A549 (cell line): ENCODE results near the gene ADAMTS2. TPM values are rescaled to one million over a fixed set of nuclear protein-coding genes. Genes with fewer than 3 reads are reported as not detected.

ENCODE experiments used
- ATAC-seq, 2 experiments: fragments of 200-7000 bp in 1 of 2; fragments of >200 bp in 1 of 2; cut with Nextera tagmentation in 1 of 2; cut with Tn5 transposase in 1 of 2; 3 replicates each; pipeline versions ENCODE4 v1.8.0 to v1.9.1; 2018 to 2020; ENCODE audit warnings: mild to moderate bottlenecking in 1 of 2, moderate library complexity in 1 of 2
- CTCF ChIA-PET: fragments of 300-600 bp; sonication (Branson Sonifier 250); formaldehyde crosslinking; extraction: SDS; loops from one replicate; lab custom pipeline; 2021; ENCODE audit warnings: antibody characterized with exemption, inconsistent platforms; lab: Yijun Ruan, JAX
- POLR2A ChIA-PET: fragments of 350-600 bp; formaldehyde crosslinking; extraction: SDS; loops from one replicate; lab custom pipeline; 2021; ENCODE audit warnings: antibody characterized with exemption, inconsistent platforms; lab: Yijun Ruan, JAX
- DNase-seq, 2 experiments: peaks; one replicate each; pipeline versions ENCODE4 v3.0.0 to v3.0.0-alpha.2; 2011 to 2016; ENCODE audit warnings: low read depth in 1 of 2, low spot score in 1 of 2
- FAIRE-seq: peaks from 2 replicates; lab custom pipeline; 2011; peaks lifted over from hg19 to GRCh38; lab: Jason Lieb, UNC
- H3K27ac ChIP-seq, 2 experiments: fragments of >200 bp; sonication (Bioruptor Twin); formaldehyde crosslinking; 3 replicates each; pipeline ENCODE4 v1.5.1; 2016 to 2017
- H3K4me1 ChIP-seq: fragments of >200 bp; sonication (Bioruptor Twin); formaldehyde crosslinking; 3 replicates; pipeline ENCODE4 v1.6.1; 2016
- H3K4me2 ChIP-seq: fragments of >200 bp; sonication (Bioruptor Twin); formaldehyde crosslinking; 3 replicates; pipeline ENCODE4 v1.6.1; 2016
- H3K4me3 ChIP-seq: fragments of >200 bp; sonication (Bioruptor Twin); formaldehyde crosslinking; 3 replicates; pipeline ENCODE4 v1.5.1; 2016
- H3K9me3 ChIP-seq: fragments of >200 bp; sonication (Bioruptor Twin); formaldehyde crosslinking; 3 replicates; pipeline ENCODE4 v1.6.1; 2016
- CEBPB ChIP-seq, 2 experiments: fragments of >200 bp in 1 of 2; sonication (Bioruptor Twin) in 1 of 2; formaldehyde crosslinking in 1 of 2; IDR thresholded peaks; 2 replicates each; pipeline ENCODE4 v1.6.1; 2012 to 2016
- CHD2 ChIP-seq: fragments of 150-350 bp; IDR thresholded peaks from 2 replicates; pipeline ENCODE4 v1.6.1; 2014; ENCODE audit warnings: low read length; ENCODE audit not compliant: partially characterized antibody
- ESRRA ChIP-seq: fragments of 150-350 bp; IDR thresholded peaks from 2 replicates; pipeline ENCODE4 v1.6.1; 2014; ENCODE audit warnings: mild to moderate bottlenecking, low read length, borderline replicate concordance
- FOSB ChIP-seq: fragments of 250-450 bp; sonication (Bioruptor Pico); IDR thresholded peaks from 2 replicates; pipeline ENCODE4 v1.5.0; 2020; ENCODE audit warnings: mild to moderate bottlenecking, moderate library complexity
- FOXS1 ChIP-seq: fragments of 250-450 bp; sonication (Bioruptor Pico); IDR thresholded peaks from 2 replicates; pipeline ENCODE4 v1.5.0; 2020; ENCODE audit warnings: mild to moderate bottlenecking, moderate library complexity
- HDAC2 ChIP-seq: fragments of 200-600 bp; sonication (generic); IDR thresholded peaks from 2 replicates; pipeline ENCODE4 v1.6.1; 2016
- HEYL ChIP-seq: fragments of 250-450 bp; sonication (Bioruptor Pico); IDR thresholded peaks from 2 replicates; pipeline ENCODE4 v1.8.0; 2021; ENCODE audit warnings: mild to moderate bottlenecking, moderate library complexity
- HOXB13 ChIP-seq: fragments of 250-450 bp; sonication (Bioruptor Pico); IDR thresholded peaks from 2 replicates; pipeline ENCODE4 v1.5.0; 2020; ENCODE audit warnings: low read depth, mild to moderate bottlenecking, moderate library complexity
- HOXB5 ChIP-seq: fragments of 250-450 bp; sonication (Bioruptor Pico); IDR thresholded peaks from 2 replicates; pipeline ENCODE4 v1.5.0; 2020; ENCODE audit warnings: mild to moderate bottlenecking, moderate library complexity
- KDM5A ChIP-seq: fragments of 200-600 bp; sonication (generic); IDR thresholded peaks from 2 replicates; pipeline ENCODE4 v1.6.1; 2016; ENCODE audit warnings: antibody characterized with exemption, mild to moderate bottlenecking
- NFE2L2 ChIP-seq: fragments of 150-350 bp; conservative IDR thresholded peaks from 2 replicates; pipeline ENCODE4 v1.6.1; 2014; ENCODE audit warnings: low read length
- NPAS2 ChIP-seq: fragments of 250-450 bp; sonication (Bioruptor Pico); IDR thresholded peaks from 2 replicates; pipeline ENCODE4 v1.8.0; 2022; ENCODE audit warnings: mild to moderate bottlenecking, moderate library complexity, borderline replicate concordance
- POLR2AphosphoS2 ChIP-seq: conservative IDR thresholded peaks from 2 replicates; pipeline ENCODE4 v1.6.1; 2012; ENCODE audit warnings: low read length, improper control_type of control experiment, inconsistent platforms
- RARB ChIP-seq: fragments of 250-450 bp; sonication (Bioruptor Pico); IDR thresholded peaks from 2 replicates; pipeline ENCODE4 v1.8.0; 2021; ENCODE audit warnings: mild to moderate bottlenecking, moderate library complexity
- RNF2 ChIP-seq: fragments of 200-600 bp; sonication (generic); IDR thresholded peaks from 2 replicates; pipeline ENCODE4 v1.6.1; 2016; ENCODE audit warnings: low read depth, mild to moderate bottlenecking, antibody characterized with exemption, moderate library complexity, borderline replicate concordance
- WGBS: methylation state at CpG from one replicate; pipeline ENCODE4 v1.1.6; 2017; ENCODE audit errors: missing lambda C conversion rate; 5-methylcytosine and 5-hydroxymethylcytosine counted together
- polyA plus RNA-seq, 4 experiments: library from polyadenylated mRNA; depleted of rRNA in 3 of 4; stranded (reverse); fragments of >200 nt; fragmentation: RNase III in 1 of 4; extraction: RNeasy Plus Mini Kit Qiagen cat#74134 plus additional on column Dnase treatment in 1 of 4; gene quantifications; 2 replicates in 3 of 4; 3 replicates in 1 of 4; pipeline ENCODE4 v1.2.3, GENCODE V29; 2011 to 2017
- TF ChIP-seq, protein P1 (sequence below): fragments of 250-450 bp; sonication (Bioruptor Pico); IDR thresholded peaks from 2 replicates; pipeline ENCODE4 v1.5.0; 2021; ENCODE audit warnings: mild to moderate bottlenecking, moderate library complexity, borderline replicate concordance
- TF ChIP-seq, protein P2 (sequence below): IDR thresholded peaks from 2 replicates; pipeline ENCODE4 v1.6.1; 2012
- TF ChIP-seq, protein P3 (sequence below): fragments of >200 bp; sonication (Bioruptor Twin); formaldehyde crosslinking; IDR thresholded peaks from 2 replicates; pipeline ENCODE4 v1.6.1; 2016
- TF ChIP-seq, protein P4 (sequence below): fragments of 150-350 bp; IDR thresholded peaks from 2 replicates; pipeline ENCODE4 v1.6.1; 2014; ENCODE audit warnings: low read depth, mild to moderate bottlenecking, low read length
- TF ChIP-seq, protein P5 (sequence below): IDR thresholded peaks from 2 replicates; pipeline ENCODE4 v1.6.1; 2012; ENCODE audit warnings: low read depth, borderline replicate concordance
- TF ChIP-seq, protein P6 (sequence below): IDR thresholded peaks from 2 replicates; pipeline ENCODE4 v1.6.1; 2012
- TF ChIP-seq, protein P7 (sequence below): fragments of 450-650 bp; IDR thresholded peaks from 2 replicates; pipeline ENCODE4 v1.6.1; 2014; ENCODE audit warnings: antibody characterized with exemption

The ADAMTS2 gene
- polyA plus RNA-seq, 2 of the 4 experiments (the other 2 are of a cell fraction): not detected

DNA sequence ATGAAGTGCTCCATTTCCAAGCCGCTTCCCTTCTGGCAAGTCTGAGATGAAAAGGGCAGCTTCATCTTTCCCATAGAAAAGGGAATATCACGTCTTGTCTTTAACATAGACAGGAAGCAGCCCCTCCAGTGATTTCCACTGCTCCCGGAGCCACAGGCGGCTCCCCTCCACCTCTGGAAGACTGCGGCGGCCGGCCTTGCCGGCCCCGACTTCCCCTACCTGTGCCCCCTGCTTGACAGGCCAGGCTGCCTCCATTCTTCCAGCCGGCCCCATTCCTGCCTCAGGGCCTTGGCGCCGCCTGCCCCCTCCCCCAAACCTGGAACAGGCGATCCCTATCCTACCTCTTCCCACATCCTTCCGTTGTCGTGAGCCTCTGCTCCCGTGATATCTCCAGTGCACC is 143.3 kb downstream of the ADAMTS2 start:
- no peak for DNase-seq
- Histone ChIP-seq H3K9me3 (peaks cover 12% of the 10 kb centered on the region; the same call in 2 of the 3 replicates), H3K27ac (no peak overlapping the region), H3K4me3 (no peak overlapping the region), H3K4me2 (no peak overlapping the region), H3K4me1 (no peaks in the 10 kb centered on the region)
- WGBS: 56% methylated on average over 16 of the region's 16 CpGs
- ChIA-PET POLR2A (no interaction called here), CTCF (no interaction called here)
- ATAC-seq: no peak
- FAIRE-seq: no peak
- TF ChIP-seq FOSB (no peak), FOXS1 (no peak)
- TF ChIP-seq, protein P1, sequence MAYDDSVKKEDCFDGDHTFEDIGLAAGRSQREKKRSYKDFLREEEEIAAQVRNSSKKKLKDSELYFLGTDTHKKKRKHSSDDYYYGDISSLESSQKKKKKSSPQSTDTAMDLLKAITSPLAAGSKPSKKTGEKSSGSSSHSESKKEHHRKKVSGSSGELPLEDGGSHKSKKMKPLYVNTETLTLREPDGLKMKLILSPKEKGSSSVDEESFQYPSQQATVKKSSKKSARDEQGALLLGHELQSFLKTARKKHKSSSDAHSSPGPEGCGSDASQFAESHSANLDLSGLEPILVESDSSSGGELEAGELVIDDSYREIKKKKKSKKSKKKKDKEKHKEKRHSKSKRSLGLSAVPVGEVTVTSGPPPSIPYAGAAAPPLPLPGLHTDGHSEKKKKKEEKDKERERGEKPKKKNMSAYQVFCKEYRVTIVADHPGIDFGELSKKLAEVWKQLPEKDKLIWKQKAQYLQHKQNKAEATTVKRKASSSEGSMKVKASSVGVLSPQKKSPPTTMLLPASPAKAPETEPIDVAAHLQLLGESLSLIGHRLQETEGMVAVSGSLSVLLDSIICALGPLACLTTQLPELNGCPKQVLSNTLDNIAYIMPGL: no peak
- TF ChIP-seq, all 56 proteins: peak for 0

DNA sequence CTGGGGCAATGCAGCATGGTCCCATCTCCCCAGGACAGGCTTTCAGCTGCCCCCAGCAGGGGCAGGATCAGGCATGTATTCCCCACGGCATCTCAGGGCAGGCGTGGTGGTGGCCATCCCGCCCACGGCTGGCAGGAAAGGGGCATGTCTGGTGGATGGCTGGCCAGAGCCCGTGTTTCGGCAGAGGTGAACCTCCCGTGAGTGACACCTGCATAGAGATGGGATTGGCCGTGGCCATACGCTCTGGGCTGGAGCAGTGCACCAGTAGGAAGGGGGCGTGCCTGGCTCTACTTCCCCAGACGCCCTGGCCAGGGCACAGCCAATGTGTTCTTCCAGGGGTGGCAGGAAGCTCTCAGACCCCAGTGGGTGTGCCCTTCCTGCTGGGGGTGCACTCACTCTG is 146.0 kb downstream of the ADAMTS2 start:
- H3K4me3 ChIP-seq: no peak overlapping the region
- DNase-seq: no peak
- H3K4me1 ChIP-seq: no peaks in the 10 kb centered on the region
- ChIA-PET CTCF (no interaction called here), POLR2A (no interaction called here)
- no peak for FAIRE-seq
- TF ChIP-seq HOXB5 (CRISPR knock-in tag) (no peak), HDAC2 (no peak), KDM5A (no peak), NFE2L2 (no peak), NPAS2 (CRISPR knock-in tag) (no peak), RARB (CRISPR knock-in tag) (no peak), HOXB13 (CRISPR knock-in tag) (no peak)
- TF ChIP-seq, protein P2, sequence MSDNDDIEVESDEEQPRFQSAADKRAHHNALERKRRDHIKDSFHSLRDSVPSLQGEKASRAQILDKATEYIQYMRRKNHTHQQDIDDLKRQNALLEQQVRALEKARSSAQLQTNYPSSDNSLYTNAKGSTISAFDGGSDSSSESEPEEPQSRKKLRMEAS: no peak
- TF ChIP-seq, protein P3, sequence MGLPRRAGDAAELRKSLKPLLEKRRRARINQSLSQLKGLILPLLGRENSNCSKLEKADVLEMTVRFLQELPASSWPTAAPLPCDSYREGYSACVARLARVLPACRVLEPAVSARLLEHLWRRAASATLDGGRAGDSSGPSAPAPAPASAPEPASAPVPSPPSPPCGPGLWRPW: no peak
- H3K4me2 ChIP-seq: no peak overlapping the region
- H3K9me3 ChIP-seq: peaks cover 14% of the 10 kb centered on the region; the same call in 2 of the 3 replicates
- ATAC-seq: no peak
- WGBS: 42% methylated on average over 11 of the region's 11 CpGs
- H3K27ac ChIP-seq: no peak overlapping the region

DNA sequence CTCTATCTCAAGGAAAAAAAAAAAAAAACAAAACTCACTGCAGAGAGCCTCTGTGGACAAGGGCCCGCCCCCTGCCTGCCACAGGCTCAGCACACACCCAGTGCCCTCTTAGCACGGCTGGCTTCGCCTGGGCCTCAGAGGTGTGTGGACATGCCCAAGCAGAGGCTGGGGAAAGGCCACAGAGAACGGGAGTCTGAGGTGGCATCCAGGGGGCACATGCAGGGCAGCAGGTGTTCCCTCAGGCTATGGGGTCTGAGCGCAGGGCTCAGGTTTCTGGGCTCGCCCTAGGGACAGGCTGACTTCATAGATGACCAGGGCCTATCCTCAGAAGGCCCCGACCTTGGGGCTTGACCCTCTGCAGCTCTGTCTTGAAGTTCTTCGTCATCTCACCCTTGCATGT is 146.4 kb downstream of the ADAMTS2 start:
- FAIRE-seq (no peak), ATAC-seq (no peak), DNase-seq (no peak)
- ChIA-PET CTCF (no interaction called here), POLR2A (no interaction called here)
- Histone ChIP-seq H3K4me2 (no peak overlapping the region), H3K27ac (no peak overlapping the region), H3K4me3 (no peak overlapping the region), H3K4me1 (no peaks in the 10 kb centered on the region), H3K9me3 (peaks cover 14% of the 10 kb centered on the region; the same call in 2 of the 3 replicates)
- WGBS: 47% methylated on average over 8 of the region's 8 CpGs
- TF ChIP-seq NPAS2 (CRISPR knock-in tag): no peak
- TF ChIP-seq, protein P4, sequence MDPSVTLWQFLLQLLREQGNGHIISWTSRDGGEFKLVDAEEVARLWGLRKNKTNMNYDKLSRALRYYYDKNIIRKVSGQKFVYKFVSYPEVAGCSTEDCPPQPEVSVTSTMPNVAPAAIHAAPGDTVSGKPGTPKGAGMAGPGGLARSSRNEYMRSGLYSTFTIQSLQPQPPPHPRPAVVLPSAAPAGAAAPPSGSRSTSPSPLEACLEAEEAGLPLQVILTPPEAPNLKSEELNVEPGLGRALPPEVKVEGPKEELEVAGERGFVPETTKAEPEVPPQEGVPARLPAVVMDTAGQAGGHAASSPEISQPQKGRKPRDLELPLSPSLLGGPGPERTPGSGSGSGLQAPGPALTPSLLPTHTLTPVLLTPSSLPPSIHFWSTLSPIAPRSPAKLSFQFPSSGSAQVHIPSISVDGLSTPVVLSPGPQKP: no peak

DNA sequence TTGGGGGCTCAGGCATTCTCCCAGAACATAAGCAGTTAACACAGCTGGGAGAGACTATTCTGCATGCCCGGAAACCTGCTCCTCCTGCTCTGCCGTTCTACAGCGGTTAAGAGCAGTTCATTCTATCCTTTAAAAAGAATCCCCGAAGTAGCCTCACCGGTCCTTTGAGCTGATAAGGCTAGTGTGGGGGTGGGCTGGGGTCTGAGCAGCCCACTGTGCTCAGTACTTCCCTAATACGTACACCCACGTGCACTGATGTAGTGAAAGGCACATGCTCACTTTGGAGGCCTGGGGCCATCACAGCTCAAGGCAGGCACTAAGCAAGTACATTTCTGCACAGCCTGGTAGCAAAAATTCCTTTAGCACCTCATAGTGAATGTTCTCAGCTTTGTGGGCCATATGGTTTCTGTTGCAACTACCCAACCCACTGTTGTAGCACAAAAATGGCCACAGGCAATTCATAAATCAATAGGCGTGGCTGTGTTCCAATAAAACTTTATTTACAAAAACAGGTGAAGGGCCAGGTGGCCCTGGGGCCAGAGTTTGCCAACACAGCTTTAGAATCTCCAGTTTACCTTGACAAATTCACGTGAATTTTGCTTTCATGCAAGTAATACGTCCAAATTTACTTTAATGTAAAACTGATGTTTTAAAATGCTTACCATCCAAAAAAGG is 148.7 kb downstream of the ADAMTS2 start:
- no peak for DNase-seq
- Histone ChIP-seq H3K4me1 (no peaks in the 10 kb centered on the region), H3K27ac (no peak overlapping the region), H3K9me3 (peaks cover 16% of the 10 kb centered on the region; the same call in 2 of the 3 replicates), H3K4me2 (no peak overlapping the region), H3K4me3 (no peak overlapping the region)
- FAIRE-seq: no peak
- no peak for ATAC-seq
- CTCF ChIA-PET: interaction anchor here (1.4 kb wide), 1 partner anchor 29 kb away, joined by 3 read pairs; no protein-coding TSS in a partner anchor
- 51% methylated on average over 8 of the region's 10 CpGs for WGBS
- POLR2A ChIA-PET: no interaction called here
- no peak for TF ChIP-seq CHD2
- TF ChIP-seq, protein P3: no peak
- TF ChIP-seq HEYL (CRISPR knock-in tag): no peak
- TF ChIP-seq CEBPB (IDR thresholded peaks at IDR 0.05): no peak
- no peak for TF ChIP-seq HOXB13 (CRISPR knock-in tag)
- TF ChIP-seq POLR2AphosphoS2: no peak
- TF ChIP-seq, protein P5, sequence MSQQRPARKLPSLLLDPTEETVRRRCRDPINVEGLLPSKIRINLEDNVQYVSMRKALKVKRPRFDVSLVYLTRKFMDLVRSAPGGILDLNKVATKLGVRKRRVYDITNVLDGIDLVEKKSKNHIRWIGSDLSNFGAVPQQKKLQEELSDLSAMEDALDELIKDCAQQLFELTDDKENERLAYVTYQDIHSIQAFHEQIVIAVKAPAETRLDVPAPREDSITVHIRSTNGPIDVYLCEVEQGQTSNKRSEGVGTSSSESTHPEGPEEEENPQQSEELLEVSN: no peak
- TF ChIP-seq, protein P6, sequence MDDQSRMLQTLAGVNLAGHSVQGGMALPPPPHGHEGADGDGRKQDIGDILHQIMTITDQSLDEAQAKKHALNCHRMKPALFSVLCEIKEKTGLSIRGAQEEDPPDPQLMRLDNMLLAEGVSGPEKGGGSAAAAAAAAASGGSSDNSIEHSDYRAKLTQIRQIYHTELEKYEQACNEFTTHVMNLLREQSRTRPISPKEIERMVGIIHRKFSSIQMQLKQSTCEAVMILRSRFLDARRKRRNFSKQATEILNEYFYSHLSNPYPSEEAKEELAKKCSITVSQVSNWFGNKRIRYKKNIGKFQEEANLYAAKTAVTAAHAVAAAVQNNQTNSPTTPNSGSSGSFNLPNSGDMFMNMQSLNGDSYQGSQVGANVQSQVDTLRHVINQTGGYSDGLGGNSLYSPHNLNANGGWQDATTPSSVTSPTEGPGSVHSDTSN: no peak
- TF ChIP-seq, protein P7, sequence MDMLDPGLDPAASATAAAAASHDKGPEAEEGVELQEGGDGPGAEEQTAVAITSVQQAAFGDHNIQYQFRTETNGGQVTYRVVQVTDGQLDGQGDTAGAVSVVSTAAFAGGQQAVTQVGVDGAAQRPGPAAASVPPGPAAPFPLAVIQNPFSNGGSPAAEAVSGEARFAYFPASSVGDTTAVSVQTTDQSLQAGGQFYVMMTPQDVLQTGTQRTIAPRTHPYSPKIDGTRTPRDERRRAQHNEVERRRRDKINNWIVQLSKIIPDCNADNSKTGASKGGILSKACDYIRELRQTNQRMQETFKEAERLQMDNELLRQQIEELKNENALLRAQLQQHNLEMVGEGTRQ: no peak
- no peak for TF ChIP-seq RNF2
- TF ChIP-seq ESRRA: no peak
